ENCODE results near the gene MYOG.

- TF ChIP-seq CTCF (IDR thresholded peaks at IDR 0.05 in 4 of 5, conservative IDR thresholded peaks at IDR 0.05 in 1 of 5) (no peak), POLR2A (IDR thresholded peaks at IDR 0.05) (no peak)
Measured at GRCh38 chr1:203057911-203058675, 27.7 kb downstream of the MYOG start.
